PC-3 (cell line): ENCODE measurements around the gene CCDC90B. TPM values are rescaled to one million over a fixed set of nuclear protein-coding genes. Genes with fewer than 3 reads are reported as not detected.
A peak's percentile ranks its signal among the peaks of the same experiment; 100 is the strongest.

Experiments used
- ATAC-seq: fragments of 200-7000 bp; cut with Tn5 transposase; 2 replicates; pipeline ENCODE4 v1.9.1; 2020; ENCODE audit warnings: mild to moderate bottlenecking, moderate library complexity
- BruUV-seq: library from RNA; stranded (reverse); fragments of 400-500 nt; replicated peaks from 2 replicates; lab custom pipeline; 2021; lab: Mats Ljungman, UMichigan
- CTCF ChIA-PET: fragments of 300-600 bp; sonication (Branson Sonifier 250); formaldehyde crosslinking; loops from one replicate; lab custom pipeline; 2022; ENCODE audit warnings: antibody characterized with exemption; lab: Charles Lee
- POLR2A ChIA-PET: fragments of 300-600 bp; sonication (Branson Sonifier 250); formaldehyde crosslinking; loops from one replicate; lab custom pipeline; 2022; ENCODE audit warnings: antibody characterized with exemption; ENCODE audit not compliant: unreplicated experiment; lab: Charles Lee
- DNase-seq: peaks from one replicate; pipeline ENCODE4 v3.0.0-alpha.2; 2015
- H2AFZ ChIP-seq: fragments of 300-600 bp; sonication (generic); 2 replicates; pipeline ENCODE4 v1.6.0; 2016; ENCODE audit warnings: antibody characterized with exemption, low read length
- H3F3A ChIP-seq: fragments of 300-600 bp; sonication (generic); one replicate; pipeline ENCODE4 v1.6.0; 2017; ENCODE audit warnings: antibody characterized with exemption, low read length, control low read depth, mild to moderate bottlenecking; ENCODE audit not compliant: unreplicated experiment
- H3K27ac ChIP-seq: fragments of 300-600 bp; sonication (generic); 2 replicates; pipeline ENCODE4 v1.5.1; 2016; ENCODE audit warnings: mild to moderate bottlenecking, low read length
- H3K27me3 ChIP-seq: fragments of 300-600 bp; sonication (generic); 2 replicates; pipeline ENCODE4 v1.6.1; 2016; ENCODE audit warnings: low read length, mixed read lengths
- H3K36me3 ChIP-seq: fragments of 300-600 bp; sonication (generic); 2 replicates; pipeline ENCODE4 v1.6.1; 2016; ENCODE audit warnings: low read depth, mixed run types, low read length, mixed read lengths
- H3K4me1 ChIP-seq: fragments of 300-600 bp; sonication (generic); 2 replicates; pipeline ENCODE4 v1.5.1; 2016; ENCODE audit warnings: low read length; ENCODE audit not compliant: insufficient read depth
- H3K4me2 ChIP-seq: fragments of 300-600 bp; sonication (generic); 2 replicates; pipeline ENCODE4 v1.6.0; 2016; ENCODE audit warnings: low read length
- H3K4me3 ChIP-seq: fragments of 300-600 bp; sonication (generic); 2 replicates; pipeline ENCODE4 v1.5.1; 2016; ENCODE audit warnings: mild to moderate bottlenecking, low read length, mixed read lengths
- H3K79me2 ChIP-seq: fragments of 300-600 bp; sonication (generic); 2 replicates; pipeline ENCODE4 v1.6.1; 2017; ENCODE audit warnings: low read length, mixed read lengths
- H3K9ac ChIP-seq: fragments of 300-600 bp; sonication (generic); 2 replicates; pipeline ENCODE4 v1.6.0; 2016; ENCODE audit warnings: mild to moderate bottlenecking, low read length
- H3K9me2 ChIP-seq: fragments of 300-600 bp; sonication (generic); replicated peaks from 2 replicates; pipeline ENCODE4 v1.6.1; 2016; ENCODE audit warnings: mixed run types, low read length, mixed read lengths
- H3K9me3 ChIP-seq: fragments of 300-600 bp; sonication (generic); 2 replicates; pipeline ENCODE4 v1.6.1; 2016; ENCODE audit warnings: low read length, mixed read lengths
- H4K20me1 ChIP-seq: fragments of 300-600 bp; sonication (generic); 2 replicates; pipeline ENCODE4 v1.6.1; 2016; ENCODE audit warnings: low read length, mixed read lengths
- EZH2 ChIP-seq: fragments of 300-600 bp; sonication (generic); IDR thresholded peaks from one replicate; pipeline ENCODE4 v1.6.1; 2017; ENCODE audit warnings: antibody characterized with exemption, mild to moderate bottlenecking, low read length; ENCODE audit not compliant: unreplicated experiment
- EZH2phosphoT487 ChIP-seq: fragments of 300-600 bp; sonication (generic); IDR thresholded peaks from 2 replicates; pipeline ENCODE4 v1.6.1; 2018; ENCODE audit warnings: mild to moderate bottlenecking, antibody characterized with exemption, low read length, borderline replicate concordance
- intact Hi-C: fragments of 100-400 bp; cut with micrococcal nuclease; formaldehyde crosslinking; loops from 2 replicates; pipeline ENCODE4 v1.9.0; 2023
- total RNA-seq: library from RNA; depleted of rRNA; stranded (reverse); fragments of >200 nt; gene quantifications from 2 replicates; pipeline ENCODE4 v1.2.3, GENCODE V29; 2014; rRNA removed
- TF ChIP-seq, protein P1 (sequence below): fragments of 300-600 bp; sonication (generic); conservative IDR thresholded peaks from 2 replicates; pipeline ENCODE4 v1.5.1; 2017; ENCODE audit warnings: antibody characterized with exemption, low read depth, mild to moderate bottlenecking, low read length

Gene CCDC90B
- total RNA-seq, 1 experiment from 2014 or later = 59.4 TPM

DNA sequence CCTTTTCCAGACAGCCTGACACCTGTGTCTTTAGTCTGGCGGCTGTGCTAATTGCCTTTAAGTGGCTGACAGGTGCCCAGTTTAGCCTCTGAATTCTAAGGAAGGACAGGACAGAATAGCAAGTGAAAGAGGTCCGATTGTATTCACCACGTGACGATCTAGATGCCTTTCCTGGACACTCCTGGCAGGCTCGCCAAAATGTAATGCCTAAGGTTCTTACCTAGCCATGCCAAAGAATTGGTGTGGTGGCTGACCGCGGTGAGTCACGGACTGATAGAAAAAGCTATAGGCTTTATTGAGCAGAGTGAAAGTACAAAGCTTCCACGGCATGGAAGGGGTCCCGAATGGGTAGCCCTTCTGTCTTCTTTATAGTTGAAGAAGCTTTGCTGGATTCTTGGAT lies 65.9 kb downstream of the CCDC90B start:
- TF ChIP-seq, protein P1, sequence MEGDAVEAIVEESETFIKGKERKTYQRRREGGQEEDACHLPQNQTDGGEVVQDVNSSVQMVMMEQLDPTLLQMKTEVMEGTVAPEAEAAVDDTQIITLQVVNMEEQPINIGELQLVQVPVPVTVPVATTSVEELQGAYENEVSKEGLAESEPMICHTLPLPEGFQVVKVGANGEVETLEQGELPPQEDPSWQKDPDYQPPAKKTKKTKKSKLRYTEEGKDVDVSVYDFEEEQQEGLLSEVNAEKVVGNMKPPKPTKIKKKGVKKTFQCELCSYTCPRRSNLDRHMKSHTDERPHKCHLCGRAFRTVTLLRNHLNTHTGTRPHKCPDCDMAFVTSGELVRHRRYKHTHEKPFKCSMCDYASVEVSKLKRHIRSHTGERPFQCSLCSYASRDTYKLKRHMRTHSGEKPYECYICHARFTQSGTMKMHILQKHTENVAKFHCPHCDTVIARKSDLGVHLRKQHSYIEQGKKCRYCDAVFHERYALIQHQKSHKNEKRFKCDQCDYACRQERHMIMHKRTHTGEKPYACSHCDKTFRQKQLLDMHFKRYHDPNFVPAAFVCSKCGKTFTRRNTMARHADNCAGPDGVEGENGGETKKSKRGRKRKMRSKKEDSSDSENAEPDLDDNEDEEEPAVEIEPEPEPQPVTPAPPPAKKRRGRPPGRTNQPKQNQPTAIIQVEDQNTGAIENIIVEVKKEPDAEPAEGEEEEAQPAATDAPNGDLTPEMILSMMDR = no peak
- TF ChIP-seq EZH2phosphoT487 (no peak), EZH2 (no peak)
- H3K27ac ChIP-seq = no peak overlapping the region
- no peaks in the 10 kb centered on the region for H3K27me3 ChIP-seq
- ATAC-seq = no peak
- no peak overlapping the region for H2AFZ ChIP-seq
- H4K20me1 ChIP-seq = no peaks in the 10 kb centered on the region
- POLR2A ChIA-PET = no interaction called here
- BruUV-seq = no TSS peak
- H3F3A ChIP-seq = no peaks in the 10 kb centered on the region
- intact Hi-C loops = no loop called here
- no peak overlapping the region for H3K9ac ChIP-seq
- H3K4me3 ChIP-seq = no peak overlapping the region
- no peaks in the 10 kb centered on the region for H3K9me2 ChIP-seq
- DNase-seq = peak; percentile 19
- CTCF ChIA-PET = no interaction called here
- H3K9me3 ChIP-seq = no peaks in the 10 kb centered on the region
- no peaks in the 10 kb centered on the region for H3K4me1 ChIP-seq
- H3K36me3 ChIP-seq = no peaks in the 10 kb centered on the region
- no peak overlapping the region for H3K4me2 ChIP-seq
- no peaks in the 10 kb centered on the region for H3K79me2 ChIP-seq

DNA sequence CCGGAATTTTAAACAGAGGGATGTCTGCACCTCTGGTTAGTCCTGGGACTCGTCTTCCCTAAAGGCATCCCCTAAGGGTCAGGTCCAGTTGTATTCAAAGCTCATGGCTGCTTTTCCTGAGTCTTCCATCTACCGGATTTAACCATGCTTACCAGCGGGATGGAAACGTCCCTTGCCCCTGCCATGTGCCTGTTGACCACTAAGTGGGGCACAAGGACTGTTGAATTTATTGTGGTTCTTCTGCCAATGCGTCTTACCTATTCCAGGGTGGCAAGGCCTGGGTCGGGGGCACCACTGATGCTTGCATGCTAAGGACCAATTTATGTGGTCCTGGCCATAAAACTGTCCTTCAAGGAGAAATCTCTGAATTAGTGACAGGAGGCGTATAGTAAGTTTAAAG lies 67.1 kb downstream of the CCDC90B start:
- no peaks in the 10 kb centered on the region for H3F3A ChIP-seq
- no peak overlapping the region for H3K4me3 ChIP-seq
- H4K20me1 ChIP-seq = no peaks in the 10 kb centered on the region
- BruUV-seq = no TSS peak
- H3K79me2 ChIP-seq = no peaks in the 10 kb centered on the region
- H3K4me2 ChIP-seq = no peak overlapping the region
- H3K9me2 ChIP-seq = no peaks in the 10 kb centered on the region
- peak; percentile 50; the same call in 1 of the 2 replicates for ATAC-seq
- H3K9me3 ChIP-seq = no peaks in the 10 kb centered on the region
- no peaks in the 10 kb centered on the region for H3K4me1 ChIP-seq
- no peaks in the 10 kb centered on the region for H3K36me3 ChIP-seq
- TF ChIP-seq EZH2 = no peak
- TF ChIP-seq, protein P1 = peak; percentile 56
- H3K9ac ChIP-seq = no peak overlapping the region
- DNase-seq = peak; percentile 10
- ChIA-PET POLR2A (no interaction called here), CTCF (interaction anchor here (0.6 kb wide), 1 partner anchor 1305 kb away, joined by 3 read pairs; no protein-coding TSS in a partner anchor)
- no peak overlapping the region for H3K27ac ChIP-seq
- H3K27me3 ChIP-seq = no peaks in the 10 kb centered on the region
- no peak overlapping the region for H2AFZ ChIP-seq
- intact Hi-C loops = no loop called here

Other genes starting within 250 kb of the CCDC90B start
- gene RAB30, start 214.5 kb downstream of the CCDC90B start, total RNA-seq = 6.6 and 8.2 TPM in 2 replicates
- 41.7 and 42.1 TPM in 2 replicates for gene PCF11, start 129.2 kb downstream of the CCDC90B start, total RNA-seq
- 6.6 and 11.2 TPM in 2 replicates for gene ANKRD42, start 92.7 kb downstream of the CCDC90B start, total RNA-seq